EL (cell line): ENCODE data around the gene MTX1.

Experiments used
- DNase-seq: peaks from one replicate; pipeline ENCODE4 v3.0.0-alpha.2; 2016

MTX1 gene

GRCh38 chr1:155174324-155175280 lies 33.9 kb upstream of the MTX1 start:
- DNase-seq: peak; percentile 41

- no peak for DNase-seq
Measured at GRCh38 chr1:155175281-155175926, 33.1 kb upstream of the MTX1 start.

DNA sequence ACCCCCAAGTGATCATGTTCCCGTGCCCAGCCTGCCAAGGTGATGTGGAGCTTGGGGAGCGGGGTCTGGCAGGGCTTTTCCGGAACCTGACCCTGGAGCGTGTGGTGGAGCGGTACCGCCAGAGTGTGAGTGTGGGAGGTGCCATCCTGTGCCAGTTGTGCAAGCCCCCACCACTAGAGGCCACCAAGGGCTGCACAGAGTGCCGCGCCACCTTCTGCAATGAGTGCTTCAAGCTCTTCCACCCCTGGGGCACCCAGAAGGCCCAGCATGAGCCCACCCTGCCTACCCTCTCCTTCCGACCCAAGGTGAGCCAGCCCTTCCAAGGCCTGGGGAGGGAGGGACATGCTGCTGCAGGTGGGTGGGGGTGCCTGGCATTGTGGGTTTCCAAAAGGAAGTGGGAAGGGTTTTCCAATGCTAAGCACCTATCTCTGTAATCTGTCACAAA lies 32.5 kb upstream of the MTX1 start:
- DNase-seq: no peak

- peak; percentile 75 for DNase-seq
Measured at GRCh38 chr1:155176544-155177071, 31.9 kb upstream of the MTX1 start.

DNA sequence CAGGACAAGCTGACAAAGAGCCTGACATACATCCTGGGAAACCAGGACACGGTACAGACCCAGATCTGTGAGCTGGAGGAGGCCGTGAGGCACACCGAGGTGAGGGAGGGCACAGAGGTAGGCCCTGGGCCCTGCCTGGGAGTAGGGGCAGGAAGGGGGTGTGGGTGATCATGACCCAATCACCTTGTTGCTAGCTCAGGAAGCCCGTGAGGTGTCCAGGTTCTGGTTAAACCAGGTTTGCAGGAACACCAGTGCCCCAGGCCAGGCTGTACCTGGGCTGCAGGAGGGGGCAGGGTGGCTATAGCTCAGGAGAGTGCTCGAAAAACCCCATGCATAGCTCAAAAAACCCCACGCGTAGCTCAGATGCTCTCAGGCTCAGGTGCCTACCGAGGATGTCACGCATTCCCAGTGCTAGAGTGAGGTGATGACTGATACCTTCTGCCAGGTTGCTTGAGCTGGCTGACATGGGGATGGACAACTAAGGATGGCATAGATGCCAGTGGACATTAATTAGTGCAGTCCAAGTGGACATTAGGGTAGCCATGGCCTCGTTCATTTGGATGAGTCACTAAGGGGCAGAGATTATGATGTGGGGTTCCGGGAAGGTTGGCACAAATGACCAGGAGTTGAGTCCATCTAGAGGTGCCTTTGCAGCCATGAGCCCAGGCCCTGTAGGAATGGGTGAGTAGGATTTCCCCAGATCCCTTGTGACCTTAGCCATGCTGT lies 31.1 kb upstream of the MTX1 start:
- DNase-seq: no peak

DNA sequence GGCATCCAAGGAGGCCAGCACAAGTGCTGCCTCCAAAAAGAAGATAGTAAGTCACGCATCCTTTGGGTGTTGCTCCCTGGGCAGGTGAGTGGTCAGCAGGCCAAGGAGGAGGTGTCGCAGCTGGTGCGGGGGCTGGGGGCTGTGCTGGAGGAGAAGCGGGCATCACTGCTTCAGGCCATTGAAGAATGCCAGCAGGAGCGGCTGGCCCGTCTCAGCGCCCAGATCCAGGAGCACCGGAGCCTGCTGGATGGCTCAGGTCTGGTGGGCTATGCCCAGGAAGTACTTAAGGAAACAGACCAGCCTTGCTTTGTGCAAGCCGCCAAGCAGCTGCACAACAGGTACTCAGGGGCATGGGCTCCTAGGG lies 30.6 kb upstream of the MTX1 start:
- no peak for DNase-seq

DNA sequence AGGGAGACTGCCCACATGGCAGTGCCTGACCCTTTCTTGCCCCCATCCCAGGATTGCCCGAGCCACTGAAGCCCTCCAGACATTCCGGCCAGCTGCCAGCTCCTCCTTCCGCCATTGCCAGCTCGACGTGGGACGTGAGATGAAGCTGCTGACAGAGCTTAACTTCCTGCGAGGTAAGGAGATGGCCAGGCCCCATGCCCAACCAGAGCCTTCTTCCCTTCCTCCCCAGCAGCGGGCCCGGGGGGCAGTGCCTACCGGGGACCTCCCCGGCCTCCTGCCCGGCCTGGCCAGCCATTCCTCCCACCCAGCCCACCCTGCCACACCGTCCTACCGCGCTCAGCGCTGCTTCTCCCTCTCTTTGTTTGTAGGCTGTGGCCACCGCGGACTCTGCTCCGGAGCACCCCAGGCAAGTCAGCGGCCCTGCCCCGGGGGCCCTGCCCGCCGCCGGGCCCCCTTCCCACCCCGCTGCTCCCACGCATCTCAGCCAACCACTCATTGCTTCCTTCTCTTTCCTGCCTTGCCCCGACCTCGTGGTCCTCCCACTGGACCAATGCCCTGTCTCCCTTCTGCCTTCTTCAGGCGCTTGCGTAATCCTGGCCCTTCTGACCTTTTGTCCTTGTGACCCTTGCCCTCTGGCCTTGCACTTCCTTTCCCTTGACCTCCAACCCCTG lies 29.9 kb upstream of the MTX1 start:
- DNase-seq: no peak

DNA sequence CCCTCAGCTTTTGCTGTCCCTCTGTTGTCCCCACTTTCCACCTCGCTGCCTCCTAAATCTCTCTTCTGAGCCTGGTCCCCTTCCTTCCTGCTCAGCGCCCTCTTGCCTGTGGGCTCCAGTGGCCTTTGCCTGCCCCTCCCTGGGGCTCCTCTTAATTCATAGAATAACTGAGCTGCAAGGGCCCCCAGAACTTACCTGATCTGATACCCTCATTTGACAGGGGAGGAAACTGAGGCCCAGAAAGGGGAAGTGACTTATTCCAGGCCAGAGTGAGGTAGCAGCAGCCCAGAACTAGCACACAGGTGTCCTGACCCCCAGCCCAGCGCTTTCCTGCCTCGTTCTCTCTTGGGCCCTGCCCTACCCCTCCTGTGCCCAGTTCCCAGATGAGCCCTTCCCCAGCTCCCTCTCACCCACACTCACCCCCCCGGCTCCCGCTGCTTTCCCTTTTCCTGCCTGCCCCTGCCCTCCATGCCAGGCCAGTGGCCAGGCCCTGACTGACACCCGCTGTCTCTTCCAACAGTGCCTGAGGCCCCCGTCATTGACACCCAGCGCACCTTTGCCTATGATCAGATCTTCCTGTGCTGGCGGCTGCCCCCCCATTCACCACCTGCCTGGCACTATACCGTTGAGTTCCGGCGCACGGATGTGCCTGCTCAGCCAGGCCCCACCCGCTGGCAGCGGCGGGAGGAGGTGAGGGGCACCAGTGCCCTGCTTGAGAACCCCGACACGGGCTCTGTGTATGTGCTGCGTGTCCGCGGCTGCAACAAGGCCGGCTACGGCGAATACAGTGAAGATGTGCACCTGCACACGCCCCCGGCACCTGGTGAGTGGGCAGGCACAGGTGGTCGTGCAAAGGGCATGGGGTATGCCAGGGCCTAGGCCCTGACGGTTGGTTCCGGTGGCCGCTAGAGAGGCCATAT lies 29.1 kb upstream of the MTX1 start:
- no peak for DNase-seq

DNA sequence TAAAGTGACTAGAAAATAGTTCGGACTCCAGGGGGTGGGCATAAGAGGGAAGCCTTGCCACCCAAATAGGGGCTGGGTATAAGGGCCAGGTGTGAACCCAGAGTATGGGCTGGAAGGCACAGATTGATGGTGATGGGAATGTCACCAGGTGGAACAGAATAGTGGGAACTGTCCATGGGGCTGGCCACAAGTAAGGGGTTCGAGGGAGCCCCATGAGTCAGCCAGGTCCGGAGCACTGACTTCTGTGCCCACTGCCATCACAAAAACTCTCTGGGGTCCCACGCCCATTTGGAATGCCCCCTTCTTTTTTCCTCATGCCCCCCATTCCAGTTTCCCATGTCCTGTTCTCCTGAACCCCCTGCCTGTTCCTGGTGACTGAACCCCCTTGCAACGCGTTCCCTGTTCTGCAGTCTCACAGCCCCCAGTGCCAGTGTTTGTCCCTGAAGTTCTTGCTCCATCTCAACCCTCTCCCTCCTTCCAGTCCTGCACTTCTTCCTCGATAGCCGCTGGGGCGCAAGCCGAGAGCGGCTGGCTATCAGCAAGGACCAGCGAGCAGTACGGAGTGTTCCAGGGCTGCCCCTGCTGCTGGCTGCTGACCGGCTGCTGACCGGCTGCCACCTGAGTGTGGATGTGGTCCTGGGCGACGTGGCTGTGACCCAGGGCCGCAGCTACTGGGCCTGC lies 27.0 kb upstream of the MTX1 start:
- DNase-seq: no peak

GRCh38 chr1:155182052-155182550 lies 26.4 kb upstream of the MTX1 start:
- no peak for DNase-seq

- no peak for DNase-seq
Measured at GRCh38 chr1:155183775-155184221, 24.7 kb upstream of the MTX1 start.

- no peak for DNase-seq
Measured at GRCh38 chr1:155184351-155184811, 24.1 kb upstream of the MTX1 start.

- no peak for DNase-seq
Measured at GRCh38 chr1:155184835-155185782, 23.4 kb upstream of the MTX1 start.

DNA sequence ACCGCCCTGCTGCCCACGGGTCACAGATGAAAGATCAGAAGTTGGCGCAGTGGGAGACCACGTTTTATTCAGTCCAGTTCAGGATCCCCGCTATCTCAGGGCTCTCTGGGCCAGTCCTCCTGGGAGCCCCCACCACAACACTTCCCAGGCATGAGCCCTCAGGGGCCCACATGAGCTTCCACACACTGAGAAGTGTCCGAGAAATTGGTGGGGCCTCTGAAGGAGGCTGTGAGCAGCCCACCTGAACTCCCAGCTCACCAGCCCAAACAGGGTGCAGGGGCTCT lies 22.8 kb upstream of the MTX1 start:
- DNase-seq: no peak

DNA sequence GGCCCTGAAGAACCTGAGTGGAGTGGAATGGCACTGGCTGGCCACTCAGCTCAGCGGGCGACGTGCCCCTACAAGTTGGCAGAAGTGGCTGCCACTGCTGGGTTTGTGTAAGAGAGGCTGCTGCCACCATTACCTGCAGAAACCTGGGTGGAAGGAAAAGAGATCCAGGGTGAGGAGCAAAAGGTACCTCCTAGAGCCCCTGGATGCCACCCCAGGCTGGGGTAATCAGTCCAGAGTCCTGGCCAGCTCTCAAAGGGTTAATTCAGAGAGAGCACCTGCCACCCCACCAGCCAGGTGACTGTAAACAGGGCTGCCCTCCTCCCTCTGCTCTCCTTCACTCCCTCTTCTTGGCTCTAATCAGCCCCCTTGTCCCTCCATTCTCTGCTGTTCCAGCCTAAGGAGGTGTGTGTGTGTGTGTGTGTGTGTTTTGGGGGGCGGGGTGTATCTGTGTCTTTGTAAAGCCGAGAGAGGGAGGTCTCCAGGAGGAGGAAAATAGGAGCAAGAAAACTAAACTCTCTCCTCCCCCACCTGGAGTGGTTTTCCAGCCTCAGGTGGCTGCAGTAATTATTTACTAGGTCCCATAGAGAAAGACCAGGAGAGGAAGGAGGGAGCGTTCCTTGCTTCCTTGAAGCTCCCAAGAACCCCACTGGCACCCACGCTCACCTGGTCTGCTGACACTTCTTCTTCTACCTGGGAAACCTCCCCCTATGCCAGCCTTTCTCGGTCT lies 22.3 kb upstream of the MTX1 start:
- DNase-seq: no peak

GRCh38 chr1:155186794-155187455 lies 21.6 kb upstream of the MTX1 start:
- no peak for DNase-seq

DNA sequence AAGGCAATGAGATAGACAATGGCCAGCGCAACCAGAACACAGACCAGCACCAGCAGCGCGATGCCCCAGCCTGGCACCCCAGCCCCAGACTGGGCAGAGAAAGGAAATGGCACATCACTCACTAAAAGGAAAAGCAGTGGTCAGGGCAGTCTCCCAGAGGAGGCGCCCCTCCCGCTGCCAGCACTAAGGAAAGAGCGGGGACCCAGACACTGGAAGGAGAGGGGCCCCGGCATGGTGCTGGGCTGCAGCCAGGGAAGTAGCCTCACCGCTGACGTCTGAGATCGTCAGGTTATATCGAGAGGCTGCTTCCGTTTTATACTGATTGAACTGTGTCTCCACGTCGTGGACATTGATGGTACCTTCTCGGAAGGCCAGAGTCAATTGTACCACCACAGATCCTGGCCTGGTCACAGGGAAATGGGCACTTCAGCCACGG lies 21.0 kb upstream of the MTX1 start:
- DNase-seq: no peak

- no peak for DNase-seq
Measured at GRCh38 chr1:155188268-155188667, 20.2 kb upstream of the MTX1 start.
